GM18526 (cell line): ENCODE results near the gene LRRK1.

ENCODE experiments used
- POLR2A ChIP-seq: IDR thresholded peaks from 3 replicates; pipeline ENCODE4 v1.6.1; 2011; ENCODE audit not compliant: insufficient read length; ENCODE audit errors: extremely low read depth

Gene LRRK1

GRCh38 chr15:101069654-101069973 is 150.5 kb downstream of the LRRK1 start:
- no peak for TF ChIP-seq POLR2A

GRCh38 chr15:101070024-101070423 is 150.9 kb downstream of the LRRK1 start:
- TF ChIP-seq POLR2A: no peak

- TF ChIP-seq POLR2A: no peak
These were observed 151.5 kb downstream of the LRRK1 start for GRCh38 chr15:101070502-101071273.

GRCh38 chr15:101071651-101072050 is 152.5 kb downstream of the LRRK1 start:
- no peak for TF ChIP-seq POLR2A

GRCh38 chr15:101078669-101079323 is 159.6 kb downstream of the LRRK1 start:
- TF ChIP-seq POLR2A: no peak

GRCh38 chr15:101081900-101082299 is 162.7 kb downstream of the LRRK1 start:
- no peak for TF ChIP-seq POLR2A

- TF ChIP-seq POLR2A: no peak
These were observed 164.3 kb downstream of the LRRK1 start for GRCh38 chr15:101083336-101084045.

GRCh38 chr15:101084801-101085200 is 165.6 kb downstream of the LRRK1 start:
- no peak for TF ChIP-seq POLR2A

- no peak for TF ChIP-seq POLR2A
These were observed 166.1 kb downstream of the LRRK1 start for GRCh38 chr15:101085311-101085700.

- no peak for TF ChIP-seq POLR2A
These were observed 167.4 kb downstream of the LRRK1 start for GRCh38 chr15:101086394-101087171.

- TF ChIP-seq POLR2A: no peak
These were observed 168.1 kb downstream of the LRRK1 start for GRCh38 chr15:101087172-101087769.

- no peak for TF ChIP-seq POLR2A
These were observed 169.1 kb downstream of the LRRK1 start for GRCh38 chr15:101088271-101088670.

GRCh38 chr15:101088788-101089578 is 169.8 kb downstream of the LRRK1 start:
- TF ChIP-seq POLR2A: no peak

GRCh38 chr15:101089579-101090427 is 170.6 kb downstream of the LRRK1 start:
- no peak for TF ChIP-seq POLR2A

- no peak for TF ChIP-seq POLR2A
These were observed 171.3 kb downstream of the LRRK1 start for GRCh38 chr15:101090428-101090790.
